ENCODE measurements around the gene PPIL6.
A peak's percentile ranks its signal among the peaks of the same experiment; 100 is the strongest.
"Not testable (repeated sequence)": the region's sequence is repeated elsewhere in the genome, so short reads cannot be mapped to it uniquely, and the experiment has no call there.

Gene PPIL6

GRCh38 chr6:109466212-109466923, 25.9 kb upstream of the PPIL6 start:
- DNase-seq (ENCODE audit: low spot score), result no peak

- DNase-seq (ENCODE audit: low spot score), result no peak
Observed at GRCh38 chr6:109465772-109466171, 25.3 kb upstream of the PPIL6 start.

GRCh38 chr6:109461733-109462526, 21.5 kb upstream of the PPIL6 start:
- no peak for DNase-seq (ENCODE audit: low spot score)

- not testable (repeated sequence) for DNase-seq (ENCODE audit: low spot score)
Observed at GRCh38 chr6:109461205-109461604, 20.8 kb upstream of the PPIL6 start.

GRCh38 chr6:109460161-109460829, 19.9 kb upstream of the PPIL6 start:
- no peak for DNase-seq (ENCODE audit: low spot score)

- no peak for DNase-seq (ENCODE audit: low spot score)
Observed at GRCh38 chr6:109458774-109459531, 18.5 kb upstream of the PPIL6 start.

GRCh38 chr6:109457562-109457996, 17.2 kb upstream of the PPIL6 start:
- DNase-seq (ENCODE audit: low spot score), result no peak

GRCh38 chr6:109456710-109457561, 16.5 kb upstream of the PPIL6 start:
- DNase-seq (ENCODE audit: low spot score), result no peak

- no peak for DNase-seq (ENCODE audit: low spot score)
Observed at GRCh38 chr6:109456111-109456583, 15.7 kb upstream of the PPIL6 start.

- DNase-seq (ENCODE audit: low spot score), result peak; percentile 83
Observed at GRCh38 chr6:109455437-109456110, 15.1 kb upstream of the PPIL6 start, which contains the start of gene MICAL1. Gene MICAL1 (minus strand): TSS chr6:109455772. CDS start chr6:109454196, 1,576 bp downstream.

- peak; percentile 33 for DNase-seq (ENCODE audit: low spot score)
Observed at GRCh38 chr6:109454496-109455436, 14.3 kb upstream of the PPIL6 start.

- DNase-seq (ENCODE audit: low spot score), result peak; percentile 79
Observed at GRCh38 chr6:109453594-109454495, 13.4 kb upstream of the PPIL6 start.

GRCh38 chr6:109453156-109453555, 12.7 kb upstream of the PPIL6 start:
- no peak for DNase-seq (ENCODE audit: low spot score)

- no peak for DNase-seq (ENCODE audit: low spot score)
Observed at GRCh38 chr6:109452181-109452580, 11.8 kb upstream of the PPIL6 start.

- no peak for DNase-seq (ENCODE audit: low spot score)
Observed at GRCh38 chr6:109451376-109451775, 10.9 kb upstream of the PPIL6 start.

GRCh38 chr6:109450801-109451200, 10.4 kb upstream of the PPIL6 start:
- no peak for DNase-seq (ENCODE audit: low spot score)
